ENCODE measurements around the gene SNCA.

SNCA gene

GRCh38 chr4:89836897-89837384, at the start of gene SNCA:
TSS of gene SNCA (minus strand) at chr4:89837161. CDS start at chr4:89835667, 1,494 bp downstream.
- peak; percentile 28 for DNase-seq

GRCh38 chr4:89879215-89879614, 42.3 kb upstream of the SNCA start:
- DNase-seq: no peak

GRCh38 chr4:89878611-89879010, 41.6 kb upstream of the SNCA start:
- DNase-seq: no peak

- no peak for DNase-seq
Measured at GRCh38 chr4:89876548-89876947, 39.6 kb upstream of the SNCA start.

GRCh38 chr4:89871211-89871610, 34.2 kb upstream of the SNCA start:
- DNase-seq: no peak

- no peak for DNase-seq
Measured at GRCh38 chr4:89868999-89869589, 32.1 kb upstream of the SNCA start.

GRCh38 chr4:89868276-89868675, 31.3 kb upstream of the SNCA start:
- DNase-seq: no peak

GRCh38 chr4:89863533-89863932, 26.6 kb upstream of the SNCA start:
- no peak for DNase-seq

- no peak for DNase-seq
Measured at GRCh38 chr4:89860971-89861370, 24.0 kb upstream of the SNCA start.

- no peak for DNase-seq
Measured at GRCh38 chr4:89855236-89855635, 18.3 kb upstream of the SNCA start.

GRCh38 chr4:89847571-89848325, 10.8 kb upstream of the SNCA start:
- no peak for DNase-seq

- DNase-seq: no peak
Measured at GRCh38 chr4:89839558-89839957, 2.6 kb upstream of the SNCA start.

- no peak for DNase-seq
Measured at GRCh38 chr4:89837993-89838390, 1.0 kb upstream of the SNCA start.

- peak; percentile 23 for DNase-seq
Measured at GRCh38 chr4:89837385-89837992, 528 bp upstream of the SNCA start.

GRCh38 chr4:89836031-89836745, 773 bp downstream of the SNCA start:
- DNase-seq: no peak

GRCh38 chr4:89835413-89835812, 1.5 kb downstream of the SNCA start:
- no peak for DNase-seq

GRCh38 chr4:89834486-89835209, 2.3 kb downstream of the SNCA start:
- DNase-seq: no peak

- DNase-seq: no peak
Measured at GRCh38 chr4:89829470-89830138, 7.4 kb downstream of the SNCA start.

- DNase-seq: no peak
Measured at GRCh38 chr4:89823416-89823815, 13.5 kb downstream of the SNCA start.

GRCh38 chr4:89821612-89822011, 15.3 kb downstream of the SNCA start:
- DNase-seq: no peak

GRCh38 chr4:89820010-89820409, 17.0 kb downstream of the SNCA start:
- no peak for DNase-seq

- DNase-seq: no peak
Measured at GRCh38 chr4:89814362-89814761, 22.6 kb downstream of the SNCA start.
